AG10803 (cell line): ENCODE measurements around the gene SEPHS2.

ENCODE experiments used
- DNase-seq: peaks from one replicate; pipeline ENCODE4 v3.0.0; 2010; ENCODE audit warnings: low read depth
- H3K4me3 ChIP-seq: 2 replicates; pipeline ENCODE4 v1.5.1; 2011; ENCODE audit warnings: mild to moderate bottlenecking, low read length, control low read depth
- CTCF ChIP-seq: conservative IDR thresholded peaks from 2 replicates; pipeline ENCODE4 v1.5.1; 2011; ENCODE audit warnings: mild to moderate bottlenecking, low read length, control low read depth, inconsistent platforms

Gene SEPHS2

DNA sequence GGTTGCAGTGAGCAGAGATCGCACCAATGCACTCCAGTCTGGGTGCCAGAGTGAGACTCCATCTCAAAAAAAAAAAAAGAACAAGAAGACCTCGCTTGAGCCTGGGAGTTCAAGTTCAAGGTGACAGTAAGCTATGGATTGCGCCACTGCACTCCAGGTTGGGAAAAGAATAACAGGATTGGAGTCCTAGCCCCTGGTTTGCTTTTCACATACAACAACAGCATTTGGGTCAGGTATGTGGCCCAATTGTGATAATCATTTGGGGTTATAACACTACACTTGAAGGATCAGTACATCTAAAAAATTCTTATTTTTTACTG lies 3.4 kb upstream of the SEPHS2 start:
- no peak for TF ChIP-seq CTCF
- no peak overlapping the region for H3K4me3 ChIP-seq
- DNase-seq: no peak

- no peak for TF ChIP-seq CTCF
- H3K4me3 ChIP-seq: no peak overlapping the region
- no peak for DNase-seq
Observed at GRCh38 chr16:30447512-30448226, 2.0 kb upstream of the SEPHS2 start.

DNA sequence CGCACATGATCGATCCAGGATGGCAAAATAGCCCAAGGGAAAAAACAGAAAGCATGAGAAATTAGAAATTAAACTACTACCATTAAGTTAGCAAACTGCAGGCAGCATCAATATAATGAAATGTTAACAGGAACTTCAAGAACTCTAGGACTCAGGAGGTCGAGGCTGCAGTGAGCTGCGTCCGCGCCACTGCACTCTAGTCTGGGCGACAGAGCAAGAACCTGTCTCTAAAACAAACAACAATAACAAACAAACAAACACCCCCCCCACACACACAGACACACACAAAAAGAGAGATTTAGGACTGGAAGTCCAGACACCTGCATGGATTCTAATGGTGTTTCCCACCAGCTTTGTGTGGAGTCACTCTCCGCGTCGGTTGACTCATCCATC lies 525 bp upstream of the SEPHS2 start:
- TF ChIP-seq CTCF: no peak
- peak overlapping the region; percentile 84 for H3K4me3 ChIP-seq
- DNase-seq: no peak

GRCh38 chr16:30445149-30445407 lies 596 bp downstream of the SEPHS2 start:
- no peak for TF ChIP-seq CTCF
- H3K4me3 ChIP-seq: peak overlapping the region; percentile 84
- no peak for DNase-seq

DNA sequence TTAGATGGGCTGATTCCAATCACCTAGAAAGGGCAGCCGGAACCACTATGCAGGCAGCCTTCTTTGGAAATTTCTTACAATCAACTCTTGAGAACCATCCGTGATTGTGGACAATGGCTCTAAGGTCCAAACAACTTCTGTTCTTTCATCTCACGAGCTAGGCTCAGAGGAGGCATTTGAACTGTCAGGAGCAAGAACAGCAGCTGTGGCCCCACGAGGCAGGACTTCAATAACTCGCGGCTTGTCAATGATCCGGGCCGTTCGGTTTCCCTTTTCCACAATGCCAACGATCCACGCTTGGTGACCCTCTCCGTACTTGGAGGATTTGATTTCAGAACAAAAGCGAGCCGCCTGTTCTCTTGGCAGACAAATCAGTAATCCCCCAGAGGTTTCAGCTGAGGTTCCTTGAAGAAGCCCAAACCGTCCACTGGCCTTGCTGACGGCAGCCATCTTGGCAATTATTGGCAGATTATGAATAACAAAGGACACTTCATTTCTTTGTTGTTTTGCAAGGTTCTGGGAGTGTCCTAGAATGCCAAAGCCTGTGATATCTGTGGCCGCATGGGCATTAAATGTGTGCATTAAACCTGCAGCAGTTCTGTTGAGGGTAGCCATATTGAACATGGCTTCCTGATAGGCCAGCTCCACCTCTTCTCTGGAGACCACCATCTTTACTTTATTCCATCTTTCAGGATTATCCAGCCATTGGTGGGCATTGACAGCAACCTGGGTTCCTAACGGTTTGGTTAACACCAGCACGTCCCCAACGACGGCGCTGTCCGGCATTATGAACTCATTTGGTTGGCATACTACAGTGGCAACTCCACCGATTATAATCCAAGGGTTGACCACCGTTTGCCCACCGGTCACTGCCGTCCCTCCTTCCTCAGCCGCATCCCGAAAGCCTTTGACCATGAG lies 1.2 kb downstream of the SEPHS2 start:
- no peak for TF ChIP-seq CTCF
- peak overlapping the region; percentile 84 for H3K4me3 ChIP-seq
- DNase-seq: no peak

DNA sequence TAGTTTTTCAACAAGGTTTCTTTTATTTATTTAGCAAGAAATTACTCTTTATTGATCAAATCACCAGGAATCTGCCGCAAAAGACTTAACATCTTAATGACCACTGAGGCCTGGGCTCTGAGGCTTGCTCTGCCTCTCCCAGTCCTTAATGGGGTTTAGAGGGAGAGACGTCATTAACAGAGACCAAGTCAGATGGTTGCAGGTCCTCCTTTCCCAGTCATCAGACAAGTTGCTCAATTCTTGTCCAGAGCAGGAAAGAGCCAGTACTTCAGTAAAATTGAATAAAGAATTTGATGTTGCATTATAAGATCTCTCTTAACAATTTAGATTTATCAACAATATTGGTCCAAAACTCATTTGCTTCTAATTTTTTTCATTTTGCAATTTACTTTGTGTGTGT lies 2.0 kb downstream of the SEPHS2 start:
- DNase-seq: no peak
- H3K4me3 ChIP-seq: no peak overlapping the region
- no peak for TF ChIP-seq CTCF
